ENCODE results near the gene ICAM1.

The ICAM1 gene

DNA sequence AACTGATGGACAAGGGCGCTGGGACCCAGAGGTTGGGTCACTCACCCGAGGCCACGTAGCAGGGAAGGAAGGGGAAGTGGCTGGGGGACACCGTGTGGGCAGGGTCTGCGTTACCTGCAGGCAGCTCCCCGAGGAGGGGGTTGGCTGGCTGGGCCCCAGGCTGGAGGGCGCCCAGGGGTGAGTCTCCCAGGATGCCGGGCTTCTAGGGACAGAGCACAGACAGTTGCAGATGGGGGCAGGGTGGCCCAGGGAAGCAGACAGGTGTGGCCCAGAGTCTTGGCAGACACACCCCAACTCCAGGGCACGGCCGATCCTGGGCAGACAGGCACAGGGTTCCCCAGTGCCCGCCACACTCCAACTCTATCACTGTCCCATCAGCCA is 50.5 kb downstream of the ICAM1 start:
- in situ Hi-C loops (cut with HindIII; ENCODE audit: low sequenced_read_pairs): no loop called here

DNA sequence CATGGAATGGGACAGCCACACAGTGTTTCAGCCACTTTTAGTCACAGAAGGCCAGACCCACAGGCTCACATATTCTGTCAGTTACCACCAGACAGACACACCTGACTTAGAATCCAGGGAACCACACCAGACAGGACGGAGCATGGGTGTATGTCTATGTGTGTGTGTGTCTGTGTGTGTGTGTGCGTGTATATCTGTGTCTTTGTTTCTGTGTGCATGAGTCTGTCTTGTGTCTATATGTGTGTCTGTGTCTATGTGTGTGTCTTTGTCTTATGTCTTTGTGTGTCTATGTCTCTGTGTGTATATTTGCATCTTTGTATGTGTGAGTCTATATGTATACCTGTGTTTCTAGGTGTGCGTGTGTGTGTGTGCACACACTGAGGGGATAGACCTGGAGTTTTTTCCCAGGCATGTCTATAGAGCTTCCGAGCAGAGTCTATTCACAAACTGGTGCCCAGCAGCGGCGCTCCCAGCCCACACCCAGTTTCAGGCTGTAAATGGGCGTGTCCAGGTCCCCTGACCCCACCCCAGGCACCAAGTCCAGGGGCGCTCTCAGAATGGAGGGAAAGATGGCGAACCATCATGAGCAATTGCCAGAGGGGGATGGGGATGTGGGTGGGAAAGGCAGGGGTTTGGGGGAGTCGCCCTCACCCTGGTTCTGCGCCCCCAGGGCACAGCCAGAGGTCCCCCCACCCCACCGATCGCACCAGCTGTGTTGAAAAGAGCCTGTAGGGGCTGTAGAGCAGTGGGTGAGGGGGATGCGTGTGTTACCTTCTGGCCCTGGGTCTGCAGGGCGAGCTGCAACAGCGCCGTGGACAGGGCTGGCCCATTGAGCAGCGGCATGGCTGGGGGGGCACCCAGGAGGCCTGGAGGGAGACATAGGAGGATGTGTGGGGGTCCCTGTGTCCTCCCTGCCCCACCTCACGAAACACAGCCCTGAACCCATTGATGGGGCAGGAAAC is 51.2 kb downstream of the ICAM1 start:
- in situ Hi-C loops (cut with HindIII; ENCODE audit: low sequenced_read_pairs): no loop called here

DNA sequence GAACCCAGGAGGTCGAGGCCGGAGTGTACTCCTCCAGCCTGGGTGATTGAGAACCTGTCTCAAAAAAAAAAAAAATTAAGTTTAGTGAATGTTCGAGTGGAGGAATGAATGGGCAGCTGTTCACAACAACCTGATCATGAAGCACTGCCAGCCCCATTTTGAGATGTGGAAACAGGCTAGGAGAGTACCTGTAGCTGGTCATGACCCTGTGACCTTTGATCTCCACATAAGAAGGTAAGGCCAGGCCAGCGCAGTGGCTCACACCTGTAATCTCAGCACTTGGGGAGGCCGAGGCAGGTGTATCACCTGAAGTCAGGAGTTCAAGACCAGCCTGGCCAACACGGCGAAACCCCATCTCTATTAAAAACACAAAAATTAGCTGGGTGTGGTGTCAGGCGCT is 54.8 kb downstream of the ICAM1 start:
- in situ Hi-C loops (cut with HindIII; ENCODE audit: low sequenced_read_pairs): no loop called here

DNA sequence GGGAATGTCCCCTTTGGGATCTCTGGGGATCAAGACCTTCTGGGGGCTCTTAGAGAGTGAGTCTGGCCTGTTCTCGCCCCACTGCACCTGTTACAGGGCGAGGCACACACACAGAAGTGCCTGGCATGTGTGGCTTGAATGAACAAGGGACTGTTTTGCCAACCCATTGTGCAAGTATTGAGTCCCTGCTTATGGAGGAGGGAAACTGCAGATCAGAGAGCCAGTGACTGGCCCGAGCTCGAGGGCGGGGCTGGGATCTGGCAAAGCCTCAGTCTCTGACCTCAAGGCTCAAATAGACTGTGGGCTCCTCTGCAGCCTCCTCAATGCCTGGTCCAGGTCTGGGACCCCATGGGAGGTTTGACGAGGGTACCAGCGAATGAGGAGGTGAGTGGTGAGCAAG is 56.9 kb downstream of the ICAM1 start:
- in situ Hi-C loops (cut with HindIII; ENCODE audit: low sequenced_read_pairs): no loop called here

DNA sequence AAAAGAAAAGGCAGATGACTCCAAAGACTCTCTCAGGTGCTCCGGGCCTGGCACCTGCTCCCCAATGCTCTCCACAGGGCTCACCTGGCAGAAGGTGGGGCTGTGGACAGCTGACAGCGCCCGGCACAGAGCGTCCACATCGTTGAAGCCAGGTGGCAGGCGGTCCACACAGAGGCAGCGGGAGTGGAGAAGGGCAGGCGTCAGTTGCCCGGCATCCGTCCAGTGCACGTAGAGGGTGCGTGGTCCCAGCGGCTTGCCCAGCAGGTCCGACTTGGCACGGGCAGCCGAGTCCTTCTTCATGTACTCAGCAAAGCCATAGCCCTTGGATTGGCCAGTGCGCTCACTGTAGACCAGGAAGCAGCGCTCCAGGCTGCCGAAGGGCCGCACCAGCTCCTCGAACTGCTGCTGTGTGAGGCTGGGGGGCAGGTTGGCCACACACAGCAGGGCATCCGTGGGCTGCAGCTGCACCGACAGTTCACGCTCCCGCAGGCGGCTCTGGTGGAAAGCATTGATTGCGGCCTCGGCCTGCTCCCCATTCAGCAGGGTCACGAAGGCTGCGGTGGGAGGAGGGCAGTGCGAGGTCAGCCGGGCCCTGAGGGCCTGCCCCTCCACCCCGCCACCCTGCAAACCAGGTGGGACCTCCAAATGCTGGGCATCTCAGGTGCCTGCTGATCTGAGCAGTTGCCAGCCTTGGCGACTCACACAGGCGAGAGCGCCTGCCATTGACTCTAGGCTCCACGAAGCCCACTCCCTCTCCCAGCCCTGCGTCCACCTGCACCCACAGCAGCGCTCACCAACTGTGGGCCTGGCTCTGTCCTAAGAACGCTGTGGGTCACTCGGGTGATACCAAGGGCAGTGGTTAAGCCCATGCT is 57.9 kb downstream of the ICAM1 start:
- in situ Hi-C loops (cut with HindIII; ENCODE audit: low sequenced_read_pairs): no loop called here

DNA sequence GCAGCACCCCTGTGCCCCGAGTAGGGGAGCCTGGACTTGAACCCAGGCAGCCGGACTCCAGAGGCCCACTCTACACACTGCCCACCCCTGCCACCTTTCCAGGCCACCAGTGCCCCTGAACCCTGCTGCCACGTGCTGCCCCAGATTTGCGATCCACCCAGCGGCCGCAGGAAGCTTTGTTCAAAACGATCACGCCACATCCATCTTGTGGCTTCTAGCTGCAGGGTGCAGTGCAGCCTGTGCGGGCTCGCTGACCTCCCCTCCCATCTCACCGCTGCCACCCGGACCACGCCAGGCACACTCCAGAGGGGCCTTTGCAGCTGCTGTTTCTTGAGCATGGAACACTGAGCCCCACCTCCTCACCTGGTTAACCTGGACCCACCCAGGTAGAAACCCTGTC is 58.6 kb downstream of the ICAM1 start:
- in situ Hi-C loops (cut with HindIII; ENCODE audit: low sequenced_read_pairs): no loop called here

DNA sequence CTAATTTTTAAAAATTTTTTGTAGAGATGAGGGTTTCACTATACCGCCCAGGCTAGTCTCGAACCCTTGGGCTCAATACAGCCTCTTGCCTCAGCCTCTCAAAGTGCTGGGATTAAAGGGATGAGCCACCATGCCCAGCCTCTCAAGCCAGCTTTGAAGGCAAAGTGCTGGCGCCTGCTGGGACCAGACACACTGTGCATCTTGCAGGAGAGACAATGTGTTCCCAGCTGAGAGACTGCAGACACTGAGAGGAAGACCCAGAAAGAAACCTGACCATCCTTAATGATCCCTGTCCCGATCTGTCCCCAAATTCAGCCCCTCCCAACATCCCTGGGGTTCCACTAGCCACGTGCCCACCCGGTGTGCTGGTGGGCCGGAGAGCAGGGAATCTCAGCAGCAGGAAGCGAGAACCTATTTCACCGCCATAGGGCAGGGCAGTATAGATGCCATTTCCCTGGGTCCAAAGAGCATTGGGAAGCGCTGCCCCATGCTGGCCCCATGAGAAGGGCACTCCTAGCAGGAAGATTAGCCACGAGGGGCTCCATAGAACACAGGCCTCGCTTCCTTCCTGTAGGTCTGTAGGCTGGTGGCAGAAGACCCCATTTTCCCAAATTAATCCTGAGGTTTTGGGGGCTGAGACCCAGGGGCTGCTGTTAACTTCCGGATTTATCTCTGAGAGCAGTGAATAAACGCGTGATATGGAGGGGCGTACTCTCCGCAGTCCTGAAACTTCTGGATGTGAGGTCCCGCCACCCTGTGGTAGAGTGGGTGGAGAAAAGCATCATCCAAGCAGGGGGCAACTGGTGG is 61.4 kb downstream of the ICAM1 start:
- in situ Hi-C loops (cut with HindIII; ENCODE audit: low sequenced_read_pairs): no loop called here

DNA sequence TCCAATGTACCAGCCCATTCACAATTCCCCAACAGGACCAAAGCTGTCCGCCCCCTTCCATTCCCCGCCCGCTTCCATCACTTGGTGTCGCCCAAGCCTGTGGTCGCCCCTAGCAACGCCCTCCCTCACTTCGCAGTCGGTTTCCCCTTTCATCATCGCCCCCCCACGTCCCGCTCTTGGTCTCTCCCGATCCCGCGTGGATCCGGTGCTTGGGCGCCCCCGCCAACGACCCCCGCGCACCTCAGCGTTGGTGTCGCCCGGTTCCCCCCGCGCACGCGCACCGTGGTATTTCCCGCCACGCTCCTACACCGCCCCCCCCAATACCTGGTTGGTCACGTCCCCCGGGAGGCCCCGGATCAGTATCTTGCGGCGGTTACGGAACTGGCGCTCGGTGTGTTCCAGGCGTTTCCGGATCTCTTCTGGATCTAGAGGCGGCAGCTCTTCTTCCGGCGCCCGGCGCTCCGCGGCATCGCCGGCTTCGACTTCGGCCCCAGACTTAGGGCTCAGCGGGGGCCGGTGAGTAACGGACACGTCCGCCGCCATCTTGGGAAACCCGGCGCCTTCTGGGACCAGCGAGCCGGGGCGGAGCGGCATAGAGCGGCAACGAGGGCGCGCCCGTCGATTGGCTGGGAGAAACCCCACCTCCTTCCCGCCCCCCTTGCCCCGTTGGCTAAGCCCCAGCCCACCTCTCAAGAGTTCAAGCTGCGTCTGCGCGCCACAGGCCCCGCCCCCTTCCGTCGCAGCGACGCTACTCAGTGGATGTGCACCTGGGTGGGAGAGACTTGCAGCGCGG is 62.2 kb downstream of the ICAM1 start, which contains the start of gene RAVER1:
TSS of gene RAVER1 (minus strand) at position 565 of the 793 bp plus-strand sequence. CDS start at position 543, 22 bp downstream.
- in situ Hi-C loops (cut with HindIII; ENCODE audit: low sequenced_read_pairs): no loop called here

DNA sequence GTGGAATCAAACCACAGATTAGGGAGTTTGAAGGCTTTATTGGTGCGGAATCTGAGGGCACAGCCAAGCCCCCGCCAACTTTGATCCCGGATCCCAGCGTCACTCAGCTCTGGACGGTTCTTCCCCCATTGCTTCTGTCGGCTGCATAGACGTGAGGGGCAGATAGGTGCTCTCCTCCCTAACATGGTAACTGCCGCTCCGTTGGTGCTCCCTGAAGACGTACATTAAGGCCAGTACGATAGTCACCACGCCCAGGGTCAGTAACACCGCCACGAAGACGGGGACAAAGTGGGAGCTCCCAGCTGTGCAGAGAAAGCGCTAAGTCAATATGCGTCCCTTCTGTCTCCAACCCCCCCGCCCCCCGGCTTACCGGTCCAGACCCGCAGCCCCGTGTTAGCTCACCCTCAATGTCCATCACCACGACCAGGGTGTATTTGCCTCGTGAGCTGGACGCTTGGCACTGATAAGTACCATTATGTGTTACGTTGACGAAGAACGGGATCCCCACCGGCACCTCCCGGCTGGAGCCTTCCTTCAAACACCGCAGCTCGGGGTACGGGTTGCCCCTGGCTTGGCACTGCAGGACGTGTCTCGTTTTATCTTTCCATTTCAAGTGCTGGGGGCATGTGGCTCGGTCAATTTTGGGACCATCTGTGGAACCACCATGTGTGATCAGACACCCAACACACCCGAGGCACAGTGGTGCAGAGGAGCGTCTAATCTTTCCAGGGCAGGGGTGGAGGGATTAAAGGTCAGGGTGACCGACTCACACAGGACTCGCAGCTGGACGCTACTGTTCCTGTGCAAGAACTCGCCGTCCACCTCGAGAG is 63.1 kb downstream of the ICAM1 start:
- in situ Hi-C loops (cut with HindIII; ENCODE audit: low sequenced_read_pairs): no loop called here

DNA sequence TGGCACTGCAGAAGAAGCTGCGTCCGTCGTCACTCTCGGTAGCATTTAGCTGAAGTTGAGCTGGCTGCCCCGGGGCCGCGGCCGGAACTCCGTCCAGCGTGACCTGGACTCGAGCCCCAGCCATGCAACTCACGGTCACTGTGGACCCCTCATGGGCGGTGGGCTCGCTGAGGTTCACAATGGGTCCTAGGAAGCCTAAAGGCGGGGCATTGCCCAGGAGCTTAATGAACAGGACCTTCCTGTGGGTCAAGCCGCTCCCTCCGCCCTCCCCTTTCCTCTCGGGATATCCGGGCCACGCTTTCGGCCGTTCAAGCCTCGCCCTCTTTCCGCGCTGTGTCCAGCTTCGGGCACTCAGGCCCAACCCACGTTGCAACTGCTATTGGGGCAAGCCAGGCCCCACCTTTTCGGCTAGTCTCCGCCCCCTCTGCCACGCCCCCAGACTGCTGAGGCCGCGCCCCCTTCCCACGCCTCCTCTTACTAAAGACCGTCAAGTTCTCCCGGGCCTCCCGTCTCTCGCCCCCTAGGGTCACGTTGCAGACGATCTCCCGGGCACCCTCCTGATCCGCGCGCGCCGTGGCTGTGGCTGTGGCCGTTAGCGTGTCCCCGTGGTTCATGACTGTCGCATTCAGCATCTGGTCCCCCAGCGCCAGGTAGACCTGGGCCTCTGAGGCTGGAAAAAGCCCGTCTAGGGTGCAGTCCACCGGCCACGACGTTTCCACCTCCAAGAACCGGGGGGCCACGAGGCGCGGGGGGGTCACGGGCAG is 63.9 kb downstream of the ICAM1 start:
- in situ Hi-C loops (cut with HindIII; ENCODE audit: low sequenced_read_pairs): no loop called here

DNA sequence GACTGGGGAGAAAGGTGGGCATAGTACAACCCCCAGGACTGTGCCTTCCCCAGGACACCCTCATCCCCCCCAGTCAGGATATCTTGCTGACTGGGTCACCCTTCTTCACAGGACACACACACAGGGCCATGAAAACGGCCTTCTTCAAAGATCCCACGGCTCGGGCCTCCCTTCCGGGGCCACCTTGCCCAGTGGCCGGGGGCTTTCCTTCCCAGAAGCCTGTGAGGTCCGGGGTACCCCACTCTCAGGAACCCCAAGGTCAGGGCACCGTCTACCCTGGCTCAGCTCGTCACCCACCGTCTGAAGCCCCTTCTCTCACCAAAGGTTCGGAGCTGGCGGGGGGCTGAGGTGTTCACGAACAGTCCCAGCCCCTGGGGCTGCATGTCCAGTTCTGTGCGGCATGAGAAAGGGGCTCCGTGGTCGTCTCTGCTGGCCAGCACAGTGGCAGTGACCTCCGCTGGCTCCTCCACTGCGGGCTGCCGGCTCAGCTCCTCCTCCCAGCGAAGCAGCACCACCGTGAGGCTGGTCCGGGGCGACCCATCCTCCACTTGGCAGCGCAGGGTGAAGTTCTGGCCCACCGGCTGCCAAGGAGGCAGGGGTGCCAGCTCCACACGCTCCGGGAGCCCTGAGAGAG is 64.5 kb downstream of the ICAM1 start:
- in situ Hi-C loops (cut with HindIII; ENCODE audit: low sequenced_read_pairs): no loop called here
